ENCODE results near the gene TOM1L2. TPM values are rescaled to one million over a fixed set of nuclear protein-coding genes. Genes with fewer than 3 reads are reported as not detected.
A peak's percentile ranks its signal among the peaks of the same experiment; 100 is the strongest.

TOM1L2 gene
- total and polyA plus RNA-seq, 2 donors from 2014 or later: 28.2 to 59.4 TPM

GRCh38 chr17:17972952-17973254 is 703 bp upstream of the TOM1L2 start:
- no peaks in the 10 kb centered on the region for H3K36me3 ChIP-seq (ENCODE audit: control insufficient read depth in 2 of 3, insufficient read depth in 3 of 3, low read length in 3 of 3)
- peak overlapping the region; percentile 32 to 46 for H3K27ac ChIP-seq (ENCODE audit: low read depth in 2 of 2, low read length in 2 of 2)
- peak overlapping the region; percentile 71 to 92 (median 85) for H3K4me3 ChIP-seq (ENCODE audit: low read length in 3 of 3)
- H3K27me3 ChIP-seq (ENCODE audit: control insufficient read depth, insufficient read depth, low read length): no peaks in the 10 kb centered on the region
- no peak for FAIRE-seq
- peaks cover 6 to 19% (median 6%) of the 10 kb centered on the region in 3 donors for H3K4me1 ChIP-seq (ENCODE audit: control insufficient read depth in 2 of 3, insufficient read depth in 2 of 3, low read depth in 1 of 3, low read length in 3 of 3)
- DNase-seq: no peak
- intact Hi-C loops (cut with DNase I): no loop called here
- H3K9me3 ChIP-seq (ENCODE audit: control insufficient read depth in 2 of 3, insufficient read depth in 1 of 3, low read length in 3 of 3): no peaks in the 10 kb centered on the region
- TF ChIP-seq, protein P1, sequence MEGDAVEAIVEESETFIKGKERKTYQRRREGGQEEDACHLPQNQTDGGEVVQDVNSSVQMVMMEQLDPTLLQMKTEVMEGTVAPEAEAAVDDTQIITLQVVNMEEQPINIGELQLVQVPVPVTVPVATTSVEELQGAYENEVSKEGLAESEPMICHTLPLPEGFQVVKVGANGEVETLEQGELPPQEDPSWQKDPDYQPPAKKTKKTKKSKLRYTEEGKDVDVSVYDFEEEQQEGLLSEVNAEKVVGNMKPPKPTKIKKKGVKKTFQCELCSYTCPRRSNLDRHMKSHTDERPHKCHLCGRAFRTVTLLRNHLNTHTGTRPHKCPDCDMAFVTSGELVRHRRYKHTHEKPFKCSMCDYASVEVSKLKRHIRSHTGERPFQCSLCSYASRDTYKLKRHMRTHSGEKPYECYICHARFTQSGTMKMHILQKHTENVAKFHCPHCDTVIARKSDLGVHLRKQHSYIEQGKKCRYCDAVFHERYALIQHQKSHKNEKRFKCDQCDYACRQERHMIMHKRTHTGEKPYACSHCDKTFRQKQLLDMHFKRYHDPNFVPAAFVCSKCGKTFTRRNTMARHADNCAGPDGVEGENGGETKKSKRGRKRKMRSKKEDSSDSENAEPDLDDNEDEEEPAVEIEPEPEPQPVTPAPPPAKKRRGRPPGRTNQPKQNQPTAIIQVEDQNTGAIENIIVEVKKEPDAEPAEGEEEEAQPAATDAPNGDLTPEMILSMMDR (IDR thresholded peaks at IDR 0.05; ENCODE audit: borderline replicate concordance, extremely low read depth, insufficient read depth): no peak
- H3K9ac ChIP-seq (ENCODE audit: low read length in 3 of 3): peak overlapping the region; percentile 23 to 88 (median 77)

- Histone ChIP-seq H3K9ac (ENCODE audit: low read length in 3 of 3) (peak overlapping the region; percentile 36 to 95 (median 83)), H3K4me3 (ENCODE audit: low read length in 3 of 3) (peak overlapping the region; percentile 51 to 85 (median 81)), H3K36me3 (ENCODE audit: control insufficient read depth in 2 of 3, insufficient read depth in 3 of 3, low read length in 3 of 3) (no peaks in the 10 kb centered on the region), H3K27ac (ENCODE audit: low read depth in 2 of 2, low read length in 2 of 2) (peak overlapping the region; percentile 77 to 80), H3K4me1 (ENCODE audit: control insufficient read depth in 2 of 3, insufficient read depth in 2 of 3, low read depth in 1 of 3, low read length in 3 of 3) (peaks cover 6 to 19% (median 7%) of the 10 kb centered on the region in 3 donors), H3K27me3 (ENCODE audit: control insufficient read depth, insufficient read depth, low read length) (no peaks in the 10 kb centered on the region), H3K9me3 (ENCODE audit: control insufficient read depth in 2 of 3, insufficient read depth in 1 of 3, low read length in 3 of 3) (no peaks in the 10 kb centered on the region)
- DNase-seq: peak in 2 of 5 donors; percentile 12 to 91
- intact Hi-C loops (cut with DNase I): no loop called here
- TF ChIP-seq, protein P1 (IDR thresholded peaks at IDR 0.05; ENCODE audit: borderline replicate concordance, extremely low read depth, insufficient read depth): no peak
- FAIRE-seq: no peak
These were observed 622 bp downstream of the TOM1L2 start for GRCh38 chr17:17971431-17972125.

GRCh38 chr17:17970699-17971430 is 1.3 kb downstream of the TOM1L2 start:
- Histone ChIP-seq H3K27ac (ENCODE audit: low read depth in 2 of 2, low read length in 2 of 2) (peak overlapping the region; percentile 77 to 80), H3K36me3 (ENCODE audit: control insufficient read depth in 2 of 3, insufficient read depth in 3 of 3, low read length in 3 of 3) (no peaks in the 10 kb centered on the region), H3K4me3 (ENCODE audit: low read length in 3 of 3) (peak overlapping the region; percentile 20 to 85 (median 81)), H3K4me1 (ENCODE audit: control insufficient read depth in 2 of 3, insufficient read depth in 2 of 3, low read depth in 1 of 3, low read length in 3 of 3) (peaks cover 6 to 19% (median 13%) of the 10 kb centered on the region in 3 donors), H3K9ac (ENCODE audit: low read length in 3 of 3) (peak overlapping the region in 2 of 3 donors; percentile 83 to 95), H3K27me3 (ENCODE audit: control insufficient read depth, insufficient read depth, low read length) (no peaks in the 10 kb centered on the region), H3K9me3 (ENCODE audit: control insufficient read depth in 2 of 3, insufficient read depth in 1 of 3, low read length in 3 of 3) (no peaks in the 10 kb centered on the region)
- TF ChIP-seq, protein P1 (IDR thresholded peaks at IDR 0.05; ENCODE audit: borderline replicate concordance, extremely low read depth, insufficient read depth): no peak
- DNase-seq (peak in 1 of 5 donors; percentile 27), FAIRE-seq (no peak)
- intact Hi-C loops (cut with DNase I): no loop called here

Measured in kidney (tissue), 14 donors.